H1 (cell line): ENCODE results near the gene PDSS1. TPM values are rescaled to one million over a fixed set of nuclear protein-coding genes. Genes with fewer than 3 reads are reported as not detected.

ENCODE experiments used
- CTCF ChIA-PET: fragments of 300-600 bp; sonication (Branson Sonifier 250); formaldehyde crosslinking; loops from one replicate; lab custom pipeline; 2021; ENCODE audit not compliant: partially characterized antibody; lab: Charles Lee
- POLR2A ChIA-PET: fragments of 300-600 bp; sonication (Branson Sonifier 250); formaldehyde crosslinking; loops from one replicate; lab custom pipeline; 2021; ENCODE audit warnings: inconsistent platforms; ENCODE audit not compliant: partially characterized antibody; lab: Charles Lee
- DNase-seq, 2 experiments: peaks; one replicate each; pipeline versions ENCODE4 v3.0.0 to v3.0.0-alpha.2; 2010 to 2022; ENCODE audit warnings: low spot score in 2 of 2, low read depth in 1 of 2, mixed read lengths in 1 of 2
- FAIRE-seq: peaks from 2 replicates; lab custom pipeline; 2011; peaks lifted over from hg19 to GRCh38; lab: Jason Lieb, UNC
- H2AFZ ChIP-seq: 2 replicates; pipeline ENCODE4 v1.8.1; 2012; ENCODE audit warnings: low read length, inconsistent platforms
- H2AK5ac ChIP-seq: 2 replicates; pipeline ENCODE4 v1.6.1; 2013; ENCODE audit warnings: low read depth, low read length
- H2BK120ac ChIP-seq: replicated peaks from 2 replicates; pipeline ENCODE3; 2013; ENCODE audit warnings: low read depth, low read length, inconsistent platforms
- H2BK12ac ChIP-seq: 2 replicates; pipeline ENCODE4 v1.6.1; 2013; ENCODE audit warnings: low read depth, low read length
- H2BK15ac ChIP-seq: 2 replicates; pipeline ENCODE4 v1.6.1; 2013; ENCODE audit warnings: low read length
- H2BK20ac ChIP-seq: 2 replicates; pipeline ENCODE4 v1.6.1; 2013; ENCODE audit warnings: low read length
- H2BK5ac ChIP-seq: 2 replicates; pipeline ENCODE4 v1.6.1; 2013; ENCODE audit warnings: low read depth, low read length
- H3K14ac ChIP-seq: 2 replicates; pipeline ENCODE4 v1.6.1; 2013; ENCODE audit warnings: inconsistent platforms; ENCODE audit not compliant: insufficient read length
- H3K18ac ChIP-seq: 2 replicates; pipeline ENCODE4 v1.6.1; 2013; ENCODE audit warnings: low read length; ENCODE audit errors: extremely low read depth
- H3K23ac ChIP-seq: 2 replicates; pipeline ENCODE4 v1.6.1; 2013; ENCODE audit warnings: inconsistent platforms; ENCODE audit not compliant: insufficient read length
- H3K23me2 ChIP-seq: 2 replicates; pipeline ENCODE4 v1.6.1; 2013; ENCODE audit warnings: low read depth, low read length
- H3K27ac ChIP-seq: 2 replicates; pipeline ENCODE4 v1.6.1; 2011; ENCODE audit warnings: low read depth, low read length, inconsistent platforms
- H3K27me3 ChIP-seq, 4 experiments: replicated peaks in 1 of 4; 1 replicate in 1 of 4; 2 replicates in 3 of 4; pipeline versions ENCODE4 v1.6.1 to v1.8.1; 2011 to 2013; ENCODE audit warnings: low read length in 3 of 4, mild to moderate bottlenecking in 3 of 4, inconsistent platforms in 2 of 4, mixed read lengths in 2 of 4, moderate library complexity in 1 of 4; ENCODE audit not compliant: control insufficient read depth in 3 of 4, insufficient read depth in 3 of 4; ENCODE audit errors: extremely low read depth in 1 of 4
- H3K36me3 ChIP-seq, 4 experiments: 2 replicates each; pipeline versions ENCODE4 v1.6.1 to v1.8.1; 2011 to 2013; ENCODE audit warnings: mild to moderate bottlenecking in 4 of 4, low read length in 3 of 4, moderate library complexity in 2 of 4, control low read depth in 1 of 4, inconsistent platforms in 1 of 4; ENCODE audit not compliant: insufficient read depth in 4 of 4, control insufficient read depth in 2 of 4
- H3K4ac ChIP-seq: replicated peaks from 2 replicates; pipeline ENCODE3; 2013; ENCODE audit warnings: low read length, low read depth, mixed read lengths, inconsistent platforms; ENCODE audit not compliant: insufficient read length
- H3K4me1 ChIP-seq, 4 experiments: replicated peaks in 1 of 4; 1 replicate in 1 of 4; 2 replicates in 3 of 4; pipeline versions ENCODE4 v1.6.1 to v1.8.1; 2011 to 2013; ENCODE audit warnings: low read length in 3 of 4, inconsistent platforms in 2 of 4, mixed read lengths in 1 of 4; ENCODE audit not compliant: insufficient read depth in 4 of 4, control insufficient read depth in 3 of 4
- H3K4me2 ChIP-seq, 2 experiments: 2 replicates each; pipeline versions ENCODE4 v1.6.1 to v1.8.1; 2011 to 2013; ENCODE audit warnings: low read depth in 2 of 2, low read length in 2 of 2, control low read depth in 1 of 2, inconsistent platforms in 1 of 2, mild to moderate bottlenecking in 1 of 2; ENCODE audit not compliant: insufficient read depth in 1 of 2
- H3K4me3 ChIP-seq, 4 experiments: fragments of 200-600, 300-600 bp in 1 of 4; sonication (generic), shearing (Covaris generic), sonication (Bioruptor Twin) in 1 of 4; 2 replicates each; pipeline versions ENCODE4 v1.5.1 to v1.8.1; 2011 to 2016; ENCODE audit warnings: low read length in 4 of 4, low read depth in 3 of 4, control low read depth in 2 of 4, inconsistent platforms in 2 of 4, mild to moderate bottlenecking in 2 of 4, mixed read lengths in 1 of 4, moderate library complexity in 1 of 4; ENCODE audit not compliant: insufficient read depth in 2 of 4; ENCODE audit errors: extremely low read depth in 1 of 4
- H3K56ac ChIP-seq: replicated peaks from 2 replicates; pipeline ENCODE3; 2013; ENCODE audit warnings: low read depth, mild to moderate bottlenecking, mixed read lengths, low read length, inconsistent platforms; ENCODE audit not compliant: insufficient read length
- H3K79me1 ChIP-seq: 2 replicates; pipeline ENCODE4 v1.6.1; 2013; ENCODE audit warnings: low read depth, low read length, control low read depth
- H3K79me2 ChIP-seq, 2 experiments: 2 replicates each; pipeline versions ENCODE4 v1.6.1 to v1.8.1; 2012 to 2013; ENCODE audit warnings: low read length in 2 of 2, mild to moderate bottlenecking in 2 of 2, inconsistent platforms in 1 of 2; ENCODE audit not compliant: insufficient read depth in 2 of 2, control insufficient read depth in 1 of 2
- H3K9ac ChIP-seq, 4 experiments: replicated peaks in 1 of 4; 1 replicate in 1 of 4; 2 replicates in 3 of 4; pipeline versions ENCODE4 v1.6.1 to v1.8.1; 2011 to 2013; ENCODE audit warnings: low read depth in 3 of 4, low read length in 3 of 4, control low read depth in 2 of 4, mild to moderate bottlenecking in 2 of 4, moderate library complexity in 2 of 4, inconsistent platforms in 1 of 4; ENCODE audit errors: extremely low read depth in 1 of 4
- H3K9me3 ChIP-seq, 2 experiments: 2 replicates each; pipeline versions ENCODE4 v1.6.1 to v1.8.1; 2012 to 2013; ENCODE audit warnings: mild to moderate bottlenecking in 2 of 2, moderate library complexity in 2 of 2, control low read depth in 1 of 2, inconsistent platforms in 1 of 2, low read depth in 1 of 2, low read length in 1 of 2, mixed read lengths in 1 of 2; ENCODE audit not compliant: insufficient read depth in 2 of 2
- H4K20me1 ChIP-seq, 2 experiments: replicated peaks in 1 of 2; 2 replicates each; pipeline versions ENCODE3 to v1.8.1; 2011 to 2013; ENCODE audit warnings: inconsistent platforms in 2 of 2, low read length in 2 of 2, mild to moderate bottlenecking in 1 of 2; ENCODE audit not compliant: insufficient read depth in 2 of 2, control insufficient read depth in 1 of 2
- H4K5ac ChIP-seq: 2 replicates; pipeline ENCODE4 v1.6.1; 2013; ENCODE audit warnings: low read length, low read depth, mixed read lengths, inconsistent platforms; ENCODE audit not compliant: insufficient read length
- H4K8ac ChIP-seq: 2 replicates; pipeline ENCODE4 v1.8.0; 2013; ENCODE audit warnings: mild to moderate bottlenecking, moderate library complexity, low read length, inconsistent platforms; ENCODE audit not compliant: insufficient read depth; ENCODE audit errors: extremely low read depth
- H4K91ac ChIP-seq: replicated peaks from 2 replicates; pipeline ENCODE3; 2013; ENCODE audit warnings: low read length, mixed read lengths, inconsistent platforms; ENCODE audit not compliant: insufficient read length
- ATF3 ChIP-seq: IDR thresholded peaks from 2 replicates; pipeline ENCODE4 v1.6.1; 2011; ENCODE audit warnings: low read depth, mild to moderate bottlenecking, low read length; ENCODE audit not compliant: insufficient read depth
- BACH1 ChIP-seq: IDR thresholded peaks from 2 replicates; pipeline ENCODE4 v1.6.1; 2012; ENCODE audit warnings: low read length, improper control_type of control experiment
- BRCA1 ChIP-seq: IDR thresholded peaks from 2 replicates; pipeline ENCODE4 v1.6.1; 2012; ENCODE audit warnings: low read depth, low read length, improper control_type of control experiment
- CEBPB ChIP-seq: IDR thresholded peaks from 2 replicates; pipeline ENCODE4 v1.6.1; 2012; ENCODE audit warnings: low read depth, low read length
- CREB1 ChIP-seq: IDR thresholded peaks from 2 replicates; pipeline ENCODE4 v1.6.1; 2012; ENCODE audit warnings: inconsistent platforms
- CTCF ChIP-seq, 3 experiments: IDR thresholded peaks; 1 replicate in 2 of 3; 2 replicates in 1 of 3; pipeline versions ENCODE4 v1.5.1 to v1.6.1; 2011; ENCODE audit warnings: low read length in 3 of 3, mild to moderate bottlenecking in 3 of 3, inconsistent platforms in 2 of 3, low read depth in 1 of 3, moderate library complexity in 1 of 3; ENCODE audit not compliant: insufficient read depth in 1 of 3; ENCODE audit errors: control extremely low read depth in 1 of 3
- HDAC6 ChIP-seq: IDR thresholded peaks from one replicate; pipeline ENCODE4 v1.7.1; 2012; ENCODE audit warnings: low read depth, mild to moderate bottlenecking, inconsistent platforms, low read length, moderate library complexity
- JUND ChIP-seq: IDR thresholded peaks from 2 replicates; pipeline ENCODE4 v1.6.1; 2011; ENCODE audit warnings: mild to moderate bottlenecking, improper control_type of control experiment, low read length
- MAFK ChIP-seq: IDR thresholded peaks from 2 replicates; pipeline ENCODE4 v1.6.1; 2012; ENCODE audit warnings: low read depth, mild to moderate bottlenecking, improper control_type of control experiment, low read length
- SIN3A ChIP-seq, 2 experiments: IDR thresholded peaks in 1 of 2; conservative IDR thresholded peaks in 1 of 2; 2 replicates each; pipeline ENCODE4 v1.6.1; 2011 to 2012; ENCODE audit warnings: low read length in 2 of 2, improper control_type of control experiment in 1 of 2, low read depth in 1 of 2, mild to moderate bottlenecking in 1 of 2
- SIRT6 ChIP-seq: IDR thresholded peaks from one replicate; pipeline ENCODE4 v1.7.1; 2012; ENCODE audit warnings: low read length, inconsistent platforms
- SP4 ChIP-seq: IDR thresholded peaks from 2 replicates; pipeline ENCODE4 v1.6.1; 2012; ENCODE audit warnings: low read length, inconsistent platforms
- ZNF274 ChIP-seq: IDR thresholded peaks from 2 replicates; pipeline ENCODE4 v1.7.0; 2012; ENCODE audit warnings: low read length, borderline replicate concordance; ENCODE audit errors: extremely low read depth
- WGBS, 2 experiments: shearing (Covaris generic) in 1 of 2; methylation state at CpG; one replicate each; pipeline versions ENCODE4 v1.1.6 to v1.1.7; 2013 to 2015; ENCODE audit warnings: low lambda C conversion rate in 2 of 2, mixed read lengths in 2 of 2, inconsistent platforms in 1 of 2, low coverage in 1 of 2, missing lambda C conversion rate in 1 of 2; ENCODE audit not compliant: insufficient replicate concordance in 2 of 2, insufficient coverage in 1 of 2, insufficient read length in 1 of 2; ENCODE audit errors: extremely low coverage in 1 of 2, missing lambda C conversion rate in 1 of 2; 5-methylcytosine and 5-hydroxymethylcytosine counted together
- polyA plus RNA-seq, 7 experiments: library from polyadenylated mRNA; depleted of rRNA in 3 of 7; stranded (reverse) in 5 of 7; unstranded in 2 of 7; fragments of >200 nt in 5 of 7; fragments of 200-250 nt in 2 of 7; gene quantifications; 1 replicate in 5 of 7; 2 replicates in 1 of 7; 4 replicates in 1 of 7; pipeline versions ENCODE4 v1.2.1 to v1.2.3, GENCODE V29; 2011 to 2013; ENCODE audit warnings: missing spikeins in 2 of 7, mixed read lengths in 2 of 7
- total RNA-seq: library from RNA; stranded (reverse); fragmentation: NEBNext Ultra II Directional; extraction: Animal tissue kit (Norgen Biotek cat#: 25700); gene quantifications from 2 replicates; pipeline ENCODE4 v1.2.1, GENCODE V29; 2021

Gene PDSS1
- total and polyA plus RNA-seq, 2 of the 8 experiments (the other 6 are each of a cell fraction or from before 2014, with no cell fraction given) = 21.3 to 26.0 TPM

- Histone ChIP-seq H2BK20ac (no peak overlapping the region), H3K79me2 (no peaks in the 10 kb centered on the region), H2BK5ac (no peak overlapping the region), H3K27me3 (no peaks in the 10 kb centered on the region), H3K79me1 (no peaks in the 10 kb centered on the region), H4K20me1 (no peaks in the 10 kb centered on the region), H3K4ac (no peak overlapping the region), H4K8ac (no peak overlapping the region), H3K4me1 (no peaks in the 10 kb centered on the region), H3K23me2 (no peaks in the 10 kb centered on the region), H3K9me3 (no peaks in the 10 kb centered on the region), H2BK12ac (no peak overlapping the region), H4K91ac (no peak overlapping the region), H2AFZ (no peak overlapping the region), H3K23ac (no peak overlapping the region), H4K5ac (no peak overlapping the region), H3K18ac (no peak overlapping the region), H3K27ac (no peak overlapping the region), H3K56ac (no peak overlapping the region), H3K9ac (no peak overlapping the region), H3K4me3 (no peak overlapping the region), H2BK120ac (no peak overlapping the region), H2BK15ac (no peak overlapping the region), H3K4me2 (no peak overlapping the region), H3K14ac (no peak overlapping the region), H2AK5ac (no peak overlapping the region), H3K36me3 (no peaks in the 10 kb centered on the region)
- WGBS, 2 experiments = 89% methylated on average over 1 of the region's 1 CpG; no CpG with 5 or more reads in 1 of the 2 experiments
- ChIA-PET POLR2A (no interaction called here), CTCF (no interaction called here)
- no peak for DNase-seq
- no peak for FAIRE-seq
- TF ChIP-seq SIN3A (conservative IDR thresholded peaks at IDR 0.05 in 1 of 2, IDR thresholded peaks at IDR 0.05 in 1 of 2; ENCODE audit: low read depth in 1 of 2, low read length in 2 of 2) = no peak
- no peak for TF ChIP-seq BRCA1
- TF ChIP-seq SIRT6 = no peak
- no peak for TF ChIP-seq CTCF (IDR thresholded peaks at IDR 0.05; ENCODE audit: control extremely low read depth in 1 of 3, insufficient read depth in 1 of 3, low read depth in 1 of 3, low read length in 3 of 3)
- no peak for TF ChIP-seq ATF3
- no peak for TF ChIP-seq BACH1
- TF ChIP-seq JUND = no peak
- no peak for TF ChIP-seq CEBPB
- TF ChIP-seq HDAC6 = no peak
- no peak for TF ChIP-seq MAFK
- TF ChIP-seq SP4 = no peak
- TF ChIP-seq CREB1 = no peak
- no peak for TF ChIP-seq ZNF274
Measured at GRCh38 chr10:26675873-26676257, 21.6 kb upstream of the PDSS1 start.
